CD4-positive, alpha-beta T cell treated with Interleukin-15 for 1 hour (primary cell): ENCODE data around the gene SLC36A3.
"Not testable (repeated sequence)": the region's sequence is repeated elsewhere in the genome, so short reads cannot be mapped to it uniquely, and the experiment has no call there.

ENCODE experiments used
- DNase-seq: peaks from one replicate; pipeline ENCODE4 v3.0.0-alpha.2; 2020

SLC36A3 gene

DNA sequence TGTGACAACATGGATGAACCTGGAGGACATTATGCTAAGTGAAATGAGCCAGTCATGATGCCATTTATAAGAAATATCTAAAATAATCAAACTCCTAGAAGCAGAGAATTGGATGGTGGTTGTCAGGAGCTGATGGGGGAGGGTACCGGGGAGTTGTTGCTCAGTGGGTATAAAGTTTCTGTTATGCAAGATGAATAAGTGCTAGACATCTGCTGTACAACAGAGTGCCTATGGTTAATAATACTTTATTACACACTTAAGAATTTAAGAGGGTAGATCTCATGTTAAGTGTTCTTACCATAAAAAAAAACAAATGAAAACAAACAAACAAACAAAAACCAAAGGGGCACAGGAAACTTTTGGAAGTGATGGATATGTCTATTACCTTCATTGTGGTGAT is 66.7 kb downstream of the SLC36A3 start:
- DNase-seq, result no peak

DNA sequence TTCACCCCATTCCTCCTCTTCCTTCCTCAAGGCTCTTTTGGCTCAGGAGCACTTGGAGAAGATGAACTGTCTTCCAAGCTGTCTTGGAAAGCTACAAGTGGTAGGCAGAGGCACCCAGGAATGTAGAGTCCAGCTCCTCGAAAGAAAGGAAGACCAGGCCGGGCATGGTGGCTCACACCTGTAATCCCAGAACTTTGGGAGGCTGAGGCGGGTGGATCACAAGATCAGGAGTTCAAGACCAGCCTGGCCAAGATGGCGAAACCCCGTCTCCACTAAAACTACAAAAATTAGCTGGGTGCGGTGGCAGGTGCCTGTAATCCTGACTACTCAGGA is 68.4 kb downstream of the SLC36A3 start:
- DNase-seq, result not testable (repeated sequence)

DNA sequence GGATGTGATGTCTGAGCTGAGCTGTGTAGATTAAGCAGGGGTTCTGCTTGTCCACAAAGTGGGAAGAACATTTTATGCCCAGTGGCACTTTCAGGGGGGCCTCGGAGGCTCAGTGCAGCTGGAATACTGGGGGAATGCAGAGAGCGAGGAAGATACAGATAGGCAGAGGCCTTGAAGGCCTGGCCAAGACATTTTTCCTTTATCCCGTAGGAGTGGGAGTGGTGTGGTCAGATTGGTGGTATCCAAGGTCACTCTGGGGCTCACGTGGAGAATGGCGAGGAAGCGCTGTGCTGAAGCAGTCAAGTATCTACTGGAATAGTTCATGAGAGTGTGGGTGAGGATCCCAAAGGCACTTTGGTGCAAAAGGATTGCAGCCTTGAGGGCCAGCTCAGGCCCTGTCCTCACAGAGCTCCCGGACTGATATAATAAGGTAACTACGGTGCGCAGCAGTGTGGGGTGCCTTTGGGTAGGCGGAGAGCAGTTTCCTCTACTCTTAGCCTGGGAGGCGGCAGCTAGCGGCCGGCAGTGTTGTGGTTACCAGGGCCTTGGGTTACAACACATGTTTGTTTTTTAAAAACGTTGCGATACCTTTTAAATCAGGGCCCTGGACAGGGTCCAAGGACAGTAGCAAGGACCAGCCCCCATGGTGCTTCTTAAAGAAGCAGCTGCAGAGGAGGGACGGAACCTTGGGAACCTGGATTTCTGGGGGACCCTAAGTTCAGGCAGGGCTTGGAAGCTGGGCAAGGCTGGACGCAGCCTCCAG is 68.9 kb downstream of the SLC36A3 start:
- DNase-seq, result peak; percentile 58

DNA sequence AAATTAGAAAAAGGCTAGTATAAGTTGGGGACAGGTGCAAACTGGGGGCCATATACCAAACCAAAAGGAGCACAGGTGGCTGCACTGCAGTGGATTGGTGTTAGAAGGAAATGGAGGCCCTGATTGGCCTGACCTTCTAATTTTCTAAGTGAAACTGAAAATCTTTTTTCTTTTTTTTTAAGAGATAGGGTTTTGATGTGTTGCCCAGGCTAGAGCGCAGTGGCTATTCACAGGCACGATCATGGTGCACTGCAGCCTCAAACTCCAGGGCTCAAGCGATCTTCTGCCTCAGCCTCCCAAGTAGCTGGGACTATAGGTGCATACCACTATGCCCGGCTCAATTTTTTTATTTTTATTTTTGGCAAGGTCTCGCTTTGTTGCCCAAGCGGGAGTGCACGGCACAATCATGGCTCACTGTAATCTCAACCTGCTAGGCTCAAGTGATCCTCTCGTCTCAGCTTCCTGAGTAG is 69.9 kb downstream of the SLC36A3 start:
- DNase-seq, result no peak

DNA sequence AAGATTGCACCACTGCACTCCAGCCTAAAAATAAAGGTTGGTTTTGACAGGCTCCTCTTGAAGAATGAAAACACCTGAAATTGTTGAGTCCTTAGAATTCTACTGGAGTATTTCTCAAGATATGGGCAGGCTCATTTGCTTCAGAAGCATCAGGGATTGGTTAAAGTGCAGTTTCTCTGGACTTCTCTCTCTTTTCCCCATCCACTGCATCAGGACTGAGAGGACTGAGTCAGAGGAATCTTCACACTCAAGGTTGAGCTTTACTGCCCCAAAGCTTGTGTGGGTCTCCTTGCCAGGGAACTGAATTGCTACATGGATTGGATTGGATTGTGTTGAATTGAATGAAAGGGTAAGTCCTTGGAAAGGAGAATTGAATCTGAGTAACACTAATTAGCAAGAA is 72.2 kb downstream of the SLC36A3 start:
- no peak for DNase-seq

DNA sequence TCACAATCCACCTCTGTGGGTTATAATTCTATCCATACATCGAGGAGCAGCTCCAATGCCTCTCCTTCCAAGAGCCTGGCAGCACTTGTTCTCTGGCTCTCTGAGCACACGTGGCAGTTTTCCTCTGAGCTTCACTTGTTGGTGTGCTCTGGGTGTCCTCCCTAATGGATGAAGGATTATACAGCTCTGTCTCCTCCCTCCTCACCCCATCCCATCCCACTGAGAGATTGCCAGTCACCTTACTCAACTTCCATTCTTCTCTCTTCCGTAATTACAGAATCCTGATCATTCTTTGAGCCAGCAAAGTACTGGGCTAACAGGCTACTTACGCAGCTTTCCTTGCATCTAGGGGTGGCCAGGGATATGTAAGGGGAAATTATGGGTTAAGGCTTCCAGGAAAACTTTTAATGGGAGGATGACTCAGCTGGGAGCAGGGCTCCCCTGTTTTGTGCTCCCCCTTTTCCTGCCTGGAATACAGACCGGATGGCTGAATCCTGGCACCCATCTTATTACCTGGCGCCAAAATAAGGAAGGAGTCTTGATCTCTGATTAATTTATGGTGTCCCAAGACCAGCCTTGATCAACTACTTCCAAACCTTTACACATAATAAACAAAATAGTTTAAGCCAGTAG is 73.4 kb downstream of the SLC36A3 start:
- no peak for DNase-seq

DNA sequence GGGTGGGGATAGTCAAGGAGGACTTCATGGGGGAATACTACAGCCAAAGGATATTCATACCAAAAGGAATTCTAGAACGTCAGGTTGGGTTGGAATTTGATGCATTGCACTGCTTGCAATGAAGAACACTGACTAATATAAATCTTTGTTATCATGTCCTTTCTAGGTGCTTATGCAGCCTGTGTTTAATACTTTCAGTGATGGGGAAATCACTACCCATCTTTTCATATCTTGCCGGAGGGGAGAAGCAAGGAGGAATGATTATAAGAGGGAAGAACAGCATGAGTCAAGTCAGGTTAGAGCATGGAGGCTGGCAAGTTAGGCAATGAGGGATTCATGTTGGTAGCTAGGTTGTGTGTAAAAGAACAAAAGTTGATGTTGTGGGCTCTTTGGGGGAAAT is 74.6 kb downstream of the SLC36A3 start:
- DNase-seq, result no peak

DNA sequence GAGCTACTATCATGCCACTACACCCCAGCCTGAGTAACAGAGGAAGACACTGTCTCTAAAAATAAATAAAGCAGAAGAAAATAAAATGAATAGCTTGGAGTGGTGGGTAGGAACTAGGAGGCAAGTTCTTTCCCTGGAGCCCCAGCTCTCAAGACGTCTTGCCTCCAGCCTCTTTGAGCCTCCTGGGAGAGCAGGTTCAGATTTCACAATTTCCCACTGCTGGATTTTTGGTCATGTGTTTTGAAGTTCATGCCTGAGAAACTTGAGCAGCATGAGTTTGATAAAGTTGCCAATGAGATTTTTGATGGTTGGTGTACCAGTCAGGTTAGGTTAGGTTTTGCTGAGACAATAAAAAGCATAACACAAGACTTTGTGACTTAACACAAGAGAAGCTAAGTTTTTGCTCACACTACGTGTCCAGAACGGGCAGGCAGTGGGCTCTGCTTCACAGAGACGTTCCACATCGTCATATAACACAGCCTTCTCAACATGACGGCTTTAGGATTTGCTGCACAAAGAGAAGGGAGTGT is 75.6 kb downstream of the SLC36A3 start:
- DNase-seq, result no peak
